SK-N-SH treated with all-trans-retinoic acid at 6 μM for 48 hours (cell line): ENCODE data around the gene PACS1.
A peak's percentile ranks its signal among the peaks of the same experiment; 100 is the strongest.

Experiments used
- ARNTL ChIP-seq: fragments of 450-650 bp; formaldehyde crosslinking; IDR thresholded peaks from 2 replicates; pipeline ENCODE4 v1.5.0; 2020; ENCODE audit warnings: low read depth, mild to moderate bottlenecking, moderate library complexity, borderline replicate concordance
- BACH2 ChIP-seq: fragments of 250-450 bp; sonication (Bioruptor Pico); IDR thresholded peaks from 2 replicates; pipeline ENCODE4 v1.9.0; 2021; ENCODE audit warnings: mild to moderate bottlenecking, borderline replicate concordance
- GLIS3 ChIP-seq: fragments of 250-450 bp; sonication (Bioruptor Pico); IDR thresholded peaks from 2 replicates; pipeline ENCODE4 v1.5.0; 2020; ENCODE audit warnings: mild to moderate bottlenecking, moderate library complexity
- ISL1 ChIP-seq: fragments of 250-450 bp; sonication (Bioruptor Pico); IDR thresholded peaks from 2 replicates; pipeline ENCODE4 v2.1.2; 2022; ENCODE audit warnings: mild to moderate bottlenecking, moderate library complexity
- OSR1 ChIP-seq: fragments of 250-450 bp; sonication (Bioruptor Pico); IDR thresholded peaks from 2 replicates; pipeline ENCODE4 v1.8.0; 2022; ENCODE audit warnings: moderate library complexity, mild to moderate bottlenecking, inconsistent platforms
- ZFP3 ChIP-seq: fragments of 250-450 bp; sonication (Bioruptor Pico); IDR thresholded peaks from 2 replicates; pipeline ENCODE4 v1.5.0; 2020; ENCODE audit warnings: mild to moderate bottlenecking, moderate library complexity
- ZNF565 ChIP-seq: fragments of 450-650 bp; formaldehyde crosslinking; conservative IDR thresholded peaks from 2 replicates; pipeline ENCODE4 v1.5.0; 2020; ENCODE audit warnings: low read depth, mild to moderate bottlenecking, moderate library complexity
- ZNF70 ChIP-seq: fragments of 450-650 bp; formaldehyde crosslinking; IDR thresholded peaks from 2 replicates; pipeline ENCODE4 v1.5.0; 2020; ENCODE audit warnings: mild to moderate bottlenecking, moderate library complexity
- ZNF8 ChIP-seq: fragments of 450-650 bp; formaldehyde crosslinking; IDR thresholded peaks from 2 replicates; pipeline ENCODE4 v1.5.0; 2020; ENCODE audit warnings: mild to moderate bottlenecking, moderate library complexity
- TF ChIP-seq, protein P1 (sequence below): fragments of 250-450 bp; sonication (Bioruptor Pico); IDR thresholded peaks from 2 replicates; pipeline ENCODE4 v1.8.0; 2020; ENCODE audit warnings: mild to moderate bottlenecking, moderate library complexity, borderline replicate concordance
- TF ChIP-seq, protein P2 (sequence below): fragments of 250-450 bp; sonication (Bioruptor Pico); IDR thresholded peaks from 2 replicates; pipeline ENCODE4 v1.5.0; 2020; ENCODE audit warnings: mild to moderate bottlenecking, moderate library complexity

- TF ChIP-seq ZNF8 (CRISPR knock-in tag) (no peak), ZFP3 (CRISPR knock-in tag) (no peak), GLIS3 (no peak), ZNF70 (CRISPR knock-in tag) (no peak), ZNF565 (CRISPR knock-in tag) (no peak), ARNTL (CRISPR knock-in tag) (no peak), ISL1 (0 out of 2 replicates have a peak, but pooled peaks have one; percentile 8), BACH2 (CRISPR knock-in tag) (no peak), OSR1 (no peak)
- TF ChIP-seq, protein P1, sequence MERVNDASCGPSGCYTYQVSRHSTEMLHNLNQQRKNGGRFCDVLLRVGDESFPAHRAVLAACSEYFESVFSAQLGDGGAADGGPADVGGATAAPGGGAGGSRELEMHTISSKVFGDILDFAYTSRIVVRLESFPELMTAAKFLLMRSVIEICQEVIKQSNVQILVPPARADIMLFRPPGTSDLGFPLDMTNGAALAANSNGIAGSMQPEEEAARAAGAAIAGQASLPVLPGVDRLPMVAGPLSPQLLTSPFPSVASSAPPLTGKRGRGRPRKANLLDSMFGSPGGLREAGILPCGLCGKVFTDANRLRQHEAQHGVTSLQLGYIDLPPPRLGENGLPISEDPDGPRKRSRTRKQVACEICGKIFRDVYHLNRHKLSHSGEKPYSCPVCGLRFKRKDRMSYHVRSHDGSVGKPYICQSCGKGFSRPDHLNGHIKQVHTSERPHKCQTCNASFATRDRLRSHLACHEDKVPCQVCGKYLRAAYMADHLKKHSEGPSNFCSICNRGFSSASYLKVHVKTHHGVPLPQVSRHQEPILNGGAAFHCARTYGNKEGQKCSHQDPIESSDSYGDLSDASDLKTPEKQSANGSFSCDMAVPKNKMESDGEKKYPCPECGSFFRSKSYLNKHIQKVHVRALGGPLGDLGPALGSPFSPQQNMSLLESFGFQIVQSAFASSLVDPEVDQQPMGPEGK (CRISPR knock-in tag) = no peak
- TF ChIP-seq, protein P2, sequence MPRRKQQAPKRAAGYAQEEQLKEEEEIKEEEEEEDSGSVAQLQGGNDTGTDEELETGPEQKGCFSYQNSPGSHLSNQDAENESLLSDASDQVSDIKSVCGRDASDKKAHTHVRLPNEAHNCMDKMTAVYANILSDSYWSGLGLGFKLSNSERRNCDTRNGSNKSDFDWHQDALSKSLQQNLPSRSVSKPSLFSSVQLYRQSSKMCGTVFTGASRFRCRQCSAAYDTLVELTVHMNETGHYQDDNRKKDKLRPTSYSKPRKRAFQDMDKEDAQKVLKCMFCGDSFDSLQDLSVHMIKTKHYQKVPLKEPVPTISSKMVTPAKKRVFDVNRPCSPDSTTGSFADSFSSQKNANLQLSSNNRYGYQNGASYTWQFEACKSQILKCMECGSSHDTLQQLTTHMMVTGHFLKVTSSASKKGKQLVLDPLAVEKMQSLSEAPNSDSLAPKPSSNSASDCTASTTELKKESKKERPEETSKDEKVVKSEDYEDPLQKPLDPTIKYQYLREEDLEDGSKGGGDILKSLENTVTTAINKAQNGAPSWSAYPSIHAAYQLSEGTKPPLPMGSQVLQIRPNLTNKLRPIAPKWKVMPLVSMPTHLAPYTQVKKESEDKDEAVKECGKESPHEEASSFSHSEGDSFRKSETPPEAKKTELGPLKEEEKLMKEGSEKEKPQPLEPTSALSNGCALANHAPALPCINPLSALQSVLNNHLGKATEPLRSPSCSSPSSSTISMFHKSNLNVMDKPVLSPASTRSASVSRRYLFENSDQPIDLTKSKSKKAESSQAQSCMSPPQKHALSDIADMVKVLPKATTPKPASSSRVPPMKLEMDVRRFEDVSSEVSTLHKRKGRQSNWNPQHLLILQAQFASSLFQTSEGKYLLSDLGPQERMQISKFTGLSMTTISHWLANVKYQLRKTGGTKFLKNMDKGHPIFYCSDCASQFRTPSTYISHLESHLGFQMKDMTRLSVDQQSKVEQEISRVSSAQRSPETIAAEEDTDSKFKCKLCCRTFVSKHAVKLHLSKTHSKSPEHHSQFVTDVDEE (CRISPR knock-in tag) = no peak
Observed at GRCh38 chr11:66068923-66069714, 953 bp upstream of the PACS1 start.
